GOT3 (cell line): ENCODE results near the gene ZW10.

Experiments used
- DNase-seq: peaks from one replicate; lab custom pipeline; 2025; ENCODE audit warnings: mixed read lengths; lab: John Stamatoyannopoulos, UW

ZW10 gene

GRCh38 chr11:113697756-113698407 is 75.6 kb downstream of the ZW10 start:
- no peak for DNase-seq

GRCh38 chr11:113697111-113697510 is 76.4 kb downstream of the ZW10 start:
- DNase-seq, result no peak

GRCh38 chr11:113695207-113695606 is 78.3 kb downstream of the ZW10 start:
- DNase-seq, result no peak

DNA sequence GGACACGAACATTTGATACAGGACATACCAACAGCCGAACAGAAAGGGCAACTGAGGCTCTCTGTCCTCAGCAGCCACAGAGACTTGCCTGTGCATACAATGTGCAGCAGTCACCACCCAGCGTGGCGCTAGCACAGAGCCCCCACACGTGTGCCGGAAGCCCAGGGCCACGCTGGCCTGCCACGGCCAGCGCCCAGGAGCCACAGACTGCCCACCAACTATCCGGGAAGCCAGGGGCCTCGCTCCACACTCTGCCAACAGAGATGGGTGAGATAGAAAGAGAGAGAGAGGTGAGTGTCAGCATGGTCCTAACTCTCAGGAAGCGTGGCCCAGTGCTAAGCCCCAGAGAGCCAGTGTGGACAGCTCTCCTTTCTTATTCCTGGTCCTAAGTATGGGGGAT is 79.1 kb downstream of the ZW10 start:
- DNase-seq, result no peak

DNA sequence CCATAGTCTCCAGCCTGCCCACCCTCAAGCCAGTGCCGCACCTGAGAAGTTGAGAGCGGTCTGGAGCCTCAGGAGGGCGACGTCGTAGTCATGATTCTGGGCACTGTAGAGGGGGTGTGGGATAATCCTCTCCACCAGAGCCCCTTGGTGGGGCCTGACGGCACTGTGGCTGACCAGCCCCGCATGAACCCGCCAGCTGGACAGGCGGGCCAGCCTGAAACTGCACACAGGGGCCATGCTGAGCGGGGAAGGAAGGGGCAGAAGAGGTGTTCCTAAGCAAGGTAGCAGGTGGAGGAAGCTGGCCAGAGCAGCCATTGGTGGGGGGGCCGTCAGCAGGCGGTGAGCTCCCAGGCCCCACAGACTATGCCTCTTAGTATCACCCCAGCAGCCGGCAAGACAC is 80.5 kb downstream of the ZW10 start:
- DNase-seq, result no peak

DNA sequence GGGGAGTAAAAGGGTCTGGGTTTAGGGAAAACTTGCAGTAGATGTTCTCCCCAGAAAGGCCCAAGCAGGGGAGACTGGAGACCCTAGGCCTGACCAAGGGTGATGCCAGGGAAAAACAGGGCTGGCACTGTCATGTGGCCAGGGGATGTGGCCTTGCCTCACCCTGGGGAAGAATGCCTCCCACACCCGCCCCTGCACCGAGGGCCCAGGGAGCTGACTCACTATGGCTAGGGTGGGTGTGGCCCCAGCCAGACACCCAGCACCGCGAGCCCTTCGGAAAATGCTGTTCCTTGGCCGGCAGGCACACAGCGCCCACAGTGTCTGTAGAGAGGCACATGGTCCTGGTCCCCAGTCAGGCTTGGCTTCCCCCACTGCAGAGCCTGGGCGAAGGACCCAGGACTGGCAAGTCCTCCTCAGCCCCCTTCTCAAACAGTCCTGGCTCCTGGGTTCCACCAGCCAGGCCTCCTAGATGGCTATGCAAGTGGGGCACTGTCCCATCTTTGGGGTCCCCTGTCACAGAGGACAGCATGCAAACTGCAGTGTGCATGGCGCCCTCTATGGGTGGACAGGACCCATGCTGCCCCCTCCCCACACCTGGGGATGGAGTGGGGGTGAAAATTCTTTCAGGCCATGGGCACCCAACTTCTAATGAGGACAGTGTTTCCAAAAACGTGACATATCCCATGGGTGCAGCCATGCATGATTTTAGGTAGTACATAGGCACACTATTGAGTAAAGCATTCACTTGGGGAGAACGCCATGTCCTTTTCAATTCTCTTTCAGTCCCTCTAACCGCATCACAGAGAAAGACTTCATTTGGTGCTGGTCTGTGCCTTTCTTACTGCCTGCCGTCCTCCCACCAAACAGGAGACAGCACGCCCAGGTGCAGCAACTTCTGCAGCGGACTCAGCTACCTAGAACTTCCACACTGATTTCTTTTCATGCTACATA is 82.6 kb downstream of the ZW10 start:
- DNase-seq, result no peak

DNA sequence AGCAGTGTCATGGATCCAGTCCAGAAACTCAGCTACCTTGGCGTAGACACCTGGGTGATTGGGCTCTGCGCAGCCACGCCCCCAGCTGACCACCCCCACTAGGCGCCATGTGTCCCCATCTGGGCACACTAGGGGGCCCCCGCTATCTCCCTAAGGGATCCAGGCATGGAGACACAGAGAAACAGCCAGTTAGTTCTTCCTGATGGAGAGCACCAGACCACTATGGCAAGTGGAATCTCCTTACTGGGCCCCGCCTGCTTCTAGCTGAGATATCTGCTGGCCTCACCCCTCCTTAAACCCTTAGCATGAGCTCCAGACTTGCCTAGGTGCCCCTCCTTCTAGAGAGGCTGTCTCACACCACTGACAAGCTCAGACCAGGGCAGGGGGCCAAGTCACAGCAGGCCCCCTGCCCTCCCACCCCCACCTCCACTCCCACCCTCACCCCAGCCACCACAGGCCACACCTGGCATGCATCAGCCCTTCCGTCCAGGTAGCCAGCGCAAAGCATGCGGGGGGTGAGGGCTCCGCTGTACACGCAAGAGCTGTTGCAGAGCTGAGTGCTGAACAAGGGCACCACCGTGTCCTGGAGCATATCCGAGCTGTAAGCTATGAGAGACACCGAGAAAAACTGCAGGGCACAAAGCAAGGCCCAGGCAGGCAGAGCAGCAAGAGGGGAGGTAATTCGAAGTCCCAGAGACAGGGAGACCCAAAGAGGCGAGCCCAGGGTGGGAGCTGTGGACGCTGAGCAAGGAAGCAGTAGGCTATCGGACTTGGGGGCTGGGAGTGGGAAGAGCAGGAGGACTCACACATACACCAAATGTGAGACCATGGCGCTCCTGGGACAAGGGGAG is 83.5 kb downstream of the ZW10 start:
- DNase-seq, result no peak

GRCh38 chr11:113685654-113686359 is 87.7 kb downstream of the ZW10 start:
- no peak for DNase-seq

DNA sequence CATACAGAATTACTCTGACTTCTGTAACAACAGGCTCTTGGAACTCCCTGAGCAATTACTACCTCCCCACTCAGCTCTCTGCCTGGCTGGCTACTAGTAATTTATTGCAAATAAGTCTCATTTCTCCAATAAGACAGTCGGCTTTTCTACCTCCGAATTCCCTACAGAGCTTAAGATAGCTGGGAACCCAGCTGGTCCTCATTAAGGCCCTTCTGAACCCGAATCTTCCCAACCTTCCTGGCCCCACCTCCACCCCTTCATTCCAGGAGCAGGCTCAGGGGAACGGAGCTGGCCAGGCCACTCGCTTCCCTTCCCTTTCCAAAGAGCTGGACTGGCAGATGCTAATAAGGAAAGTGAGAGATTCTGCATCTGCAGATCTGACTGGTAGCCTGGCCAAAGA is 89.0 kb downstream of the ZW10 start:
- DNase-seq, result no peak

GRCh38 chr11:113683481-113684046 is 89.9 kb downstream of the ZW10 start:
- no peak for DNase-seq
